Activated CD8-positive, alpha-beta T cell treated with anti-CD3 and anti-CD28 coated beads for 36 hours (primary cell): ENCODE measurements around the gene BOLL. TPM values are rescaled to one million over a fixed set of nuclear protein-coding genes. Genes with fewer than 3 reads are reported as not detected.
A peak's percentile ranks its signal among the peaks of the same experiment; 100 is the strongest.
"Not testable (repeated sequence)": the region's sequence is repeated elsewhere in the genome, so short reads cannot be mapped to it uniquely, and the experiment has no call there.

Source experiments
- ATAC-seq: fragments of 200-7000 bp; cut with Tn5 transposase; one replicate; pipeline ENCODE4 v1.10.0; 2021; ENCODE audit warnings: mild to moderate bottlenecking, moderate library complexity
- CTCF ChIA-PET: fragments of 350-600 bp; sonication (Branson Sonifier 250); formaldehyde crosslinking; loops from one replicate; lab custom pipeline; 2021; ENCODE audit warnings: antibody characterized with exemption; lab: Charles Lee
- POLR2A ChIA-PET: fragments of 350-600 bp; sonication (Branson Sonifier 250); formaldehyde crosslinking; loops from one replicate; lab custom pipeline; 2021; ENCODE audit warnings: antibody characterized with exemption; lab: Charles Lee
- DNase-seq: peaks from one replicate; pipeline ENCODE4 v3.0.0-alpha.2; 2020
- H3K27ac Mint-ChIP-seq: one replicate; pipeline ENCODE4 v1.8.0; 2021; ENCODE audit warnings: mild to moderate bottlenecking, mixed read lengths
- H3K27me3 Mint-ChIP-seq: one replicate; pipeline ENCODE4 v1.8.0; 2021; ENCODE audit warnings: mixed read lengths
- H3K36me3 Mint-ChIP-seq: one replicate; pipeline ENCODE4 v1.8.0; 2021; ENCODE audit warnings: low read depth, mixed read lengths
- H3K4me1 Mint-ChIP-seq: one replicate; pipeline ENCODE4 v1.8.0; 2021; ENCODE audit warnings: low read depth, mixed read lengths
- H3K4me3 Mint-ChIP-seq: one replicate; pipeline ENCODE4 v1.8.0; 2021; ENCODE audit warnings: mild to moderate bottlenecking, moderate library complexity, mixed read lengths
- H3K9me3 Mint-ChIP-seq: one replicate; pipeline ENCODE4 v1.8.0; 2021; ENCODE audit warnings: mixed read lengths
- intact Hi-C: fragments of 100-400 bp; cut with micrococcal nuclease; formaldehyde crosslinking; loops from one replicate; pipeline ENCODE4 v1.10.0; 2022
- total RNA-seq, 2 experiments: library from RNA; stranded (reverse); gene quantifications; one replicate each; pipeline ENCODE4 v1.2.3, GENCODE V29; 2021
- TF ChIP-seq, protein P1 (sequence below): fragments of 200-600 bp; IDR thresholded peaks from one replicate; pipeline ENCODE4 v1.8.0; 2022; ENCODE audit warnings: antibody characterized with exemption, mild to moderate bottlenecking

The BOLL gene, protein sequence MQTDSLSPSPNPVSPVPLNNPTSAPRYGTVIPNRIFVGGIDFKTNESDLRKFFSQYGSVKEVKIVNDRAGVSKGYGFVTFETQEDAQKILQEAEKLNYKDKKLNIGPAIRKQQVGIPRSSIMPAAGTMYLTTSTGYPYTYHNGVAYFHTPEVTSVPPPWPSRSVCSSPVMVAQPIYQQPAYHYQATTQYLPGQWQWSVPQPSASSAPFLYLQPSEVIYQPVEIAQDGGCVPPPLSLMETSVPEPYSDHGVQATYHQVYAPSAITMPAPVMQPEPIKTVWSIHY
- not detected for total RNA-seq

DNA sequence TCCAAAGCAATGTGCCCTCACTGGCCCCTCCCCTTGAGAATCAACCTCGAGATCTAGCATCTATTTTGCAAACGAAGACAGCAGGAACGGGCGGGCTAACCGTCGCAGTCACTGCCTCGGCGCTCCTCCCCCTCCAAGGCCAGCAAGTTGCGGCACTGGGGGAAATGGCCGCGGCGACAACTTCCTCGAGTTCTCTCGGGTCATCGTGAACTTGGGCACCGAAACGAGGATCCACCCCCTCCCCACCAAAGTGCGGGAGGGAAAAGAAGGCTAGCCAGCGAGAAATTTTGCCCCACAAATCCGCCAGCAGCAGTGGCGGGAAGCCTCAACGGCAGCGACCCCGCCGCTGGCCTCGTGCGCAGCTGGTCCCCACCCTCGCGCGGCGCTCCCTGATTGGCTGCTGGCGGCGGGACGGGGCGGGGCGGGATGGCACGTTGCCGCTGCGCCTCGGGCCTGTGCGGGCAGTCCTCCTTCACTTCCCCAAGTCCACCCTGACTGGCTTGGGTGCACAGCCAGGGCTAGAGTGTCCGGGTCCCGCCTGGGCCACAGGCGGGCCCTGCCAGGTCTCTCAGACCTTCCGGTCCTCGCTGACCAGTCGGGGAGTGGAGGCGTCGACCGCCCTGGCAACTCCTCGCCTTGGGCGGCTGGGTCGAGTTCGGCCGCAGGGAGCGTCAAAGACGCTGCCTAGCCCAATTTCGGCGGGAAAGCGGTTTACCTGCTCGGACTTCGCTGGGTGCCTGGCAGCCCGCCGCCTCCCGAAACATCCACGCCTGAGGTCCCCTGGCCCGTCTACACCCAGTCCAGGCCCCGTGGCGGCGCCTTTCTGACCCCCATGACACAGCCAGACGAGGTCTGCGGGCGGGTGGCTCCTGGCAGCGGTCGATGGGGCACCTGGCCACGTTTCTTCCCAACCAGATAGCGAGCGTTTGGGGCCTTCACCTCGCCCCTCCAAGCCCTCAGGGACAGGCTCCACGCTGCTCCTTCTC is at the start of gene BOLL:
TSS of gene BOLL (minus strand) at position 364 of the 986 bp plus-strand sequence. CDS start 3,469 bp downstream, outside the sequence.
- Mint-ChIP-seq H3K9me3 (peaks cover 1% of the 10 kb centered on the region), H3K36me3 (no peaks in the 10 kb centered on the region), H3K4me3 (peak within 1 kb of the TSS; percentile 68), H3K4me1 (peaks cover 2% of the 10 kb centered on the region), H3K27me3 (peaks cover 21% of the 10 kb centered on the region), H3K27ac (no peak within 1 kb of the TSS)
- no peak for DNase-seq
- ChIA-PET CTCF (no interaction called here), POLR2A (interaction anchor here (0.5 kb wide), 1 partner anchor 36 kb away, joined by 3 read pairs; no protein-coding TSS in a partner anchor)
- TF ChIP-seq, protein P1, sequence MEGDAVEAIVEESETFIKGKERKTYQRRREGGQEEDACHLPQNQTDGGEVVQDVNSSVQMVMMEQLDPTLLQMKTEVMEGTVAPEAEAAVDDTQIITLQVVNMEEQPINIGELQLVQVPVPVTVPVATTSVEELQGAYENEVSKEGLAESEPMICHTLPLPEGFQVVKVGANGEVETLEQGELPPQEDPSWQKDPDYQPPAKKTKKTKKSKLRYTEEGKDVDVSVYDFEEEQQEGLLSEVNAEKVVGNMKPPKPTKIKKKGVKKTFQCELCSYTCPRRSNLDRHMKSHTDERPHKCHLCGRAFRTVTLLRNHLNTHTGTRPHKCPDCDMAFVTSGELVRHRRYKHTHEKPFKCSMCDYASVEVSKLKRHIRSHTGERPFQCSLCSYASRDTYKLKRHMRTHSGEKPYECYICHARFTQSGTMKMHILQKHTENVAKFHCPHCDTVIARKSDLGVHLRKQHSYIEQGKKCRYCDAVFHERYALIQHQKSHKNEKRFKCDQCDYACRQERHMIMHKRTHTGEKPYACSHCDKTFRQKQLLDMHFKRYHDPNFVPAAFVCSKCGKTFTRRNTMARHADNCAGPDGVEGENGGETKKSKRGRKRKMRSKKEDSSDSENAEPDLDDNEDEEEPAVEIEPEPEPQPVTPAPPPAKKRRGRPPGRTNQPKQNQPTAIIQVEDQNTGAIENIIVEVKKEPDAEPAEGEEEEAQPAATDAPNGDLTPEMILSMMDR: no peak
- intact Hi-C loops: no loop called here
- peak; percentile 4 for ATAC-seq

DNA sequence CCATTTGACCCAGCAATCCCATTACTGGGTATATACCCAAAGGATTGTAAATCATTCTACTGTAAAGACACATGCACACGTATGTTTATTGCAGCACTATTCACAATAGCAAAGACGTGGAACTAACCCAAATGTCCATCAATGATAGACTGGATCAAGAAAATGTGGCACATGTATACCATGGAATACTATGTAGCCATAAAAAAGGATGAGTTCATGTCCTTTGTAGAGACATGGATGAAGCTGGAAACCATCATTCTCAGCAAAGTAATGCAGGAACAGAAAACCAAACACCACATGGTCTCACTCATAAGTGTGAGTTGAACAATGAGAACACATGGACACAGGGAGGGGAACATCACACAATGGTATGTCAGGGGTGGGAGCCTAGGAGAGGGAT is 49.7 kb upstream of the BOLL start:
- DNase-seq, H3K27me3 Mint-ChIP-seq, H3K4me3 Mint-ChIP-seq, CTCF ChIA-PET, H3K36me3 Mint-ChIP-seq, ATAC-seq, POLR2A ChIA-PET, H3K27ac Mint-ChIP-seq, intact Hi-C loops: not testable (repeated sequence)
- Mint-ChIP-seq H3K4me1 (peaks cover 27% of the 10 kb centered on the region), H3K9me3 (peaks cover 15% of the 10 kb centered on the region)

DNA sequence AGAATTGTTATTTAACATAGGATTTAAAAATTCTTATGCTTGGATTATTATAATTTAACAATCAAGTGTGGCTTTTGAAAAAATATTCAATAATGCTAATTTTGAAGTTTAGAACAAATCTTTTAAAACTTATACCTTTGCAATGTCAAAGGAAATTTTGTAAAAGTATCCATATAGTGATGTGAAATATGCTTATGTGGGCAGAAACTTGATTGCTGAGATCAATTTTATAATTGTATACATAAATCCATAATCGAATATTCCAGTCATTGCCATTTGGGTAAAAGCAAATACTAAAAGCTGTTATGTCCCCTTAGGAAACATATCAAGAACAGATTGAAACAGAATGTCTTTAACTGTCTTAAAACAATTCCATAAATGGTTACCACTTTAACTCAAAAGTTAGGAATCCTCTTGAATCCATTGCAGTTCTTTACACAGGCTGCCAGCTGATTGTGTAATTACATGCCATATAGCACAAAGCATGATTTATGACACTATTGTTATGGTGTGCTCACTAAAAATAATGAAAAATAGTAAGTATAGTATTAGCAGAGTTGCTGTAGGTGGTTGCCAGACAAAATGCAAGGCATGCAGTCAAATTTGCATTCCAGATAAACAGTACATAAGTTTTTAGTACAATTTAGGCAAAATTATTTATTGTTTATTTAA is 43.5 kb upstream of the BOLL start:
- no peaks in the 10 kb centered on the region for H3K27me3 Mint-ChIP-seq
- ATAC-seq (no peak), DNase-seq (no peak)
- H3K9me3 Mint-ChIP-seq: peaks cover 8% of the 10 kb centered on the region
- H3K4me1 Mint-ChIP-seq: no peaks in the 10 kb centered on the region
- intact Hi-C loops: no loop called here
- ChIA-PET POLR2A (no interaction called here), CTCF (no interaction called here)
- no peak overlapping the region for H3K4me3 Mint-ChIP-seq
- peaks cover 2% of the 10 kb centered on the region for H3K36me3 Mint-ChIP-seq
- H3K27ac Mint-ChIP-seq: no peak overlapping the region
- TF ChIP-seq, protein P1: no peak

DNA sequence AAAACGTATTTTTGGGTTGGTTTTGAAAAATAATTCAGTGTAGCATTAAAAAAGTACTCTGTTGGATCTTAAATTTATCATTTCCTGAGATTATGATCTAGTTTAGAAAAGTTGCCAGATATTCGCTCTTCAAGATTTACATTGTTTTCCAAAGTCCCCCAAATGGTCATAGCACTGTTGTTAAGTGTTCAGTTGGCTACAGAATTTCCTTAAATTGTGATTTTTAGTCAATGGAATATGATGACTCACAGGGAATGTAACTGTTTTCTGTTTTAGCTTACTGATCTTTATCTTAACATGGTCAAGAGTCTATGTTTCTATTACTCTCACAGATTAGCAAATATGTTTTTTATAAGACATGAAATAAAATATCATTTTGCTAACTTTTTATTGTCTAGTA is 42.5 kb upstream of the BOLL start:
- ATAC-seq (no peak), DNase-seq (no peak)
- peaks cover 2% of the 10 kb centered on the region for H3K36me3 Mint-ChIP-seq
- no peaks in the 10 kb centered on the region for H3K4me1 Mint-ChIP-seq
- intact Hi-C loops: no loop called here
- no peak overlapping the region for H3K4me3 Mint-ChIP-seq
- POLR2A ChIA-PET: no interaction called here
- H3K27me3 Mint-ChIP-seq: no peaks in the 10 kb centered on the region
- H3K27ac Mint-ChIP-seq: no peak overlapping the region
- H3K9me3 Mint-ChIP-seq: peaks cover 6% of the 10 kb centered on the region
- CTCF ChIA-PET: no interaction called here
- TF ChIP-seq, protein P1: no peak

DNA sequence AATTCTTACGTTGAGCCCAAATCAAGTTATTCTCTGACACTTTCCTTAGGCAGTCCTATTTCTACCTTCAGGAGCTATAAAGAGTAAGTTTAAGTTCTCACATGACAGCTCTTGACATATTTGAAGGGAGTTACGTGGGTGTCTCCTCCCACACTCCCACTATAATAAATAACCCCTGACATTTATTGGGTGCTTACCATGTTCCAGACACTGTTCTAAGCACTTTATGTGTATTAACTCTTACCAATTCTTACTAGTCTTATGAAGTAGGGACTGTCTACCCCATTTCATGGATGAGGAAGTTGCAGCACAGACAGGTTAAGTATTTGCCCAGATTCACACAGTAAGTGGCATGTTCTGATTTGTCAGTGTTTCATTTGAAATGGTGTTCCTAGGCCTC is 37.2 kb upstream of the BOLL start:
- intact Hi-C loops: no loop called here
- Mint-ChIP-seq H3K27ac (no peak overlapping the region), H3K4me1 (peaks cover 8% of the 10 kb centered on the region), H3K27me3 (no peaks in the 10 kb centered on the region), H3K4me3 (no peak overlapping the region), H3K9me3 (no peaks in the 10 kb centered on the region), H3K36me3 (no peaks in the 10 kb centered on the region)
- TF ChIP-seq, protein P1: no peak
- ChIA-PET POLR2A (no interaction called here), CTCF (interaction anchor here (1.4 kb wide), 1 partner anchor 9 kb away, joined by 4 read pairs; no protein-coding TSS in a partner anchor)
- no peak for DNase-seq
- no peak for ATAC-seq
